HG03354 (cell line): ENCODE results near the gene YPEL1.

Source experiments
- ATAC-seq: cut with Tn5 transposase; IDR thresholded peaks from one replicate; pipeline ENCODE4 v1.9.1; 2021; ENCODE audit warnings: mild to moderate bottlenecking; ENCODE audit not compliant: unreplicated experiment, poor library complexity, severe bottlenecking

YPEL1 gene

DNA sequence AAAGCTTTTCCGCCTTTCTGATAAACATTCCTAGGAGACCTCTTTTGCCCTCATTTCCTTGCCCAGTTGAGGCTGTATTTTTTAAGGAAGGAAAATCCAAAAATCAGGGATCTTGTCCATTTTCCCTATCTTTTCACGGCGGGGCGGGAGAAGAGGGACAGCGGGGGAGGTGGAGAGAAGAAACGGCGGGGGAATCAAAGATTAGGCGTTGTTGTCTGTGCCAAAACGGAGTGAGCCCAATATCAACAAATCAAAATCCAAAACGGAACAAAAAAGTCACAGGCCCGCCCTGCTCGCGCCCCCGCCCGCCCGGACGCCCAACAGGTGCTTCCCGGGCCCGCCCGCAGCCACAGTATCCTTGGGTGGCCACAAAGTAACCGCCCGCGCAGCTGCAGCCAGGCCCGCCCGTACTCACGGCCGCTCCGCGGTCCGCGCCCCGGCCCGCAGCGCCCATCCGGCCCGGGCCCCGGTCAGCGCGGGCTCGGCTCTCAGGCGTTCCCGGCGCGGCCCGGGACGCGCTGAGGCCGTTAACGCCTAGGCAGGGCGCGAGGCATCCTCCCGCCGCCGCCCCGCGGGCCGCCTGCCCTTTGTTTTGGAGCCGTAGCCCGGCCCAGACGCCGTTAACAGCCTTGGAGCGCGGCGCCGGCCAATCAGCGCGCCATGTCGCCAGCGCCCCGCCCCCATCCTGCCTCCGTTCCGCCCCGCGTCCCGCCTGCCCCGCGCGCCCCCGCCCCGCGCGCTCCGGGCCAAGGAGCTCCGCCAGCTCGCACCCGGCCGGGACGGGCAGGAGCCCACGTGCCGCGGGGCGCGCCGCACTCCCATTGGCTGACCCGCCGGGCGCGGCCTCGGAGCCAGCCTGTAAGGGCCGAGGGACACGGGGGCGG is at the start of gene YPEL1:
Gene YPEL1 (minus strand): TSS at position 595 of the 884 bp plus-strand sequence. CDS start 25,050 bp downstream, outside the sequence.
- ATAC-seq: peak; percentile 85

DNA sequence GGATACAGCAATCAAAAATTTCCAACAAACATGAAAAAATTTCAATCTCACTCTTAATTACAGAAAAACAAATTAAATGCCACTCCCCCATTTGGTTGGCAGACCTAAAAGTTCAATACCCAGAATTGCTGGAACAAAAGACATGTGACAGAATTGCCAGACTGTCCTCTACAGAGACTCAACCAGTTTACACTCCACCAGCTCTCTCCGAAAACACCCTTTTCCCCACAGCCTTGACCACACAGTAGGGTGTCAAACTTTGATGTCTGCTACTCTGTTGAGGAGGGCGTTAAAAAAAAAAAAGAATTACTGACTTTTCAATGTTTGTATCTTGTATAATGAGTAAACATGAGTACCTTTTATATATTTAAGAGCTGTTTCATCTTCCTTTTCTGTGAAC is 44.7 kb upstream of the YPEL1 start:
- no peak for ATAC-seq

GRCh38 chr22:21779444-21779843 is 43.9 kb upstream of the YPEL1 start:
- no peak for ATAC-seq

GRCh38 chr22:21778705-21779363 is 43.2 kb upstream of the YPEL1 start:
- no peak for ATAC-seq

GRCh38 chr22:21771631-21771976 is 36.0 kb upstream of the YPEL1 start:
- no peak for ATAC-seq

- ATAC-seq: no peak
Observed at GRCh38 chr22:21768435-21768834, 32.8 kb upstream of the YPEL1 start.

DNA sequence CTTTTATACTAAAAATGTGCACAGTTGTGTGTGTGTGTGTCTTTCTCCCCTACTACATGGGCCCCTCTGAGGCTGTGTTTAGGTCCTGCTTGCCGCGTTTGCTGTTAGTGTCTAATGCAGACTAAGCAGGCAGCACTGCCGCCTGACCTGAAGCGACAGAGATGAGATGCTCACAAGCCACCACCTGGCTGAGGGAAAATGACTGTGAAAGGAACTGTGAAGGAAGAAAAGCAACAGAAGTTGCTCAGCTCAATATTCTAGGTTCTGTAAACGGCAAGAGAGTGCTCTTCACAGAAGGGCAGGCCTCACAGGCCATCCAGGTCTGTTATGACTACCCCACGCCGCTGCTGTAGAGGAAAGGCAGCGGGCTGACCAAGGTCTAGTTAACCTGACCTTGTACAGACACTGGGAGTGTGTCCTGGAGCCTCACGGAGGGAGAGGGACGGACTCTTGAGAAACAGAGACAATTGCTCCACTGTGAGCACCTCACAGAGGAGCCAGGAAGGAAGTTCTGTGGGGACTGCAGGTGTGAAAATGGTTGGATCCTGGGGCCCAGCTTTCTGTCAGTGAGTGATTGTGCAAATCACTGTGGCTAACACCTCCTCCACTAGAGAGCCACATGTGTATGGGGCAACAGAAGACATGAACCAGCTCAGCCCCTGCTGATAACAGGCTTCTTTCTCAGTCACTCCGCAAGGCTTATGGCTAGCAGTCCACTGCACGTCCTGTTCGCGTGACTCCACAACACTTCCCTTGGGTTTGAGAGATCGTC is 31.3 kb upstream of the YPEL1 start:
- ATAC-seq: no peak

- ATAC-seq: no peak
Observed at GRCh38 chr22:21765909-21766529, 30.4 kb upstream of the YPEL1 start.

GRCh38 chr22:21764038-21764804 is 28.6 kb upstream of the YPEL1 start:
- ATAC-seq: no peak

GRCh38 chr22:21762712-21763581 is 27.4 kb upstream of the YPEL1 start:
- ATAC-seq: no peak

DNA sequence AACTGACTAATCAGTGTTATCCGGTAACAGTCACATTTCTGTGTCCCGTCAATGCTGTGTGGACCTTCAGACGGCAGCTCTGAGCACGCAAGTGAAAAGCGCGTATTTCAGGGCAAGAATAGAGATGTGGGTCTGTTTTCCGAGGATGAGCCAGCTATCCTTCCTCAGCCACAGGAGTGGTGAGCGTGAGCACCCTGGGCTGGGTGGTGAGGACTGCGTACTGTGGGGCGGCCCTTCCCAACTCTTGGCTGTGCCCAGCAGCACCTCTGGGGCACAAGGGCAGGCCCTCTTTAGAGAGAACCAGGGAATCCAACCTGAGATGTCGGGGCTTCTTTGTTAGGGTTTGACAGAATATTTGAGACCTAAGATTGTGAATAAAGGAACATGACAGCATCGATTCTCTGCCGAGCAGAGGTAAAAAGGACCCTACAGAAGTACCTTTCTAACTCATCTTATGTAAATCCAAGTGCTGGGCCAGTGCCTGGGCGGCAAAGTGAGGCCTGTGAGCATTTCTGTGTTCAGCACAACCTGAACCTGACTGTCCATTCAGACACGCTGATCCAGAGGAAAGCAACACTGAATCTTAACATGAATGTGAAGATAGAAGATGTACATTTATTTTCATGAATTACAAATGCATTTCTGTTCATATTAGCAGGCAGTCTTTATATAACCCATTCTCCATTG is 26.5 kb upstream of the YPEL1 start:
- ATAC-seq: no peak

GRCh38 chr22:21761086-21761485 is 25.5 kb upstream of the YPEL1 start:
- ATAC-seq: no peak

GRCh38 chr22:21760640-21761039 is 25.0 kb upstream of the YPEL1 start:
- ATAC-seq: no peak

DNA sequence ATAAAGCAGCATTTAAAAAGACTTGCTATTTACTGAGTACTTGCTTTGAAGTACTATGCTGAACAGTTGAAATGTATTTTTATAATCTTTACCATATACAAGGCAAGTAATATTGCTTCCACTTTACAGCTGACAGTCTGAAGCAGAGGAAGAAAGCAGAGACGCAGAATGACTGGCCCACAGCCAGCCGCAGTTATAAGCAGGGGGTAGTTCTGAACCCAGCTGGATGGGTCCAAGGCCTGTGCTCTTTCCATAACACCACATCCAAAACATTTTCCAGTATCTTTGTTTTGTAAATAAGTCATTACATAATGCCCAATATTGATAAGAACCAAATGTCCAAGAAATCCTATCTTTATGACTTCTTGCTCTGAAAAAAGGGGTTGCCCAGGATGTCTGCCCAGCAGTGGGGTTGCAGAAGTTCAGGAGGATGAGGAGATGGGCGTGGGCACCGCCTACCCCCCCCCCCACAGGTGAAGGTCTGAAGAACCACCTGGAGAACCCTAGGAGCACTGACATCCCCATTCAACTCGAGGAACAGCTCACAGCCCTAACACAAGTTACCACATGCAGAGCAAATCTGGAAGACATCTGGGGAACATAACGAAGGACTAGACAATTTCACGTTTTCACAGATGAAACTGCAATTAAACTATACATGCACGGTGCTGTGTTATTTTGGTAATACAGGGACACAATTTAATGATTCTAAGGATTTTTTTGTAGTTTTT is 24.2 kb upstream of the YPEL1 start:
- no peak for ATAC-seq

DNA sequence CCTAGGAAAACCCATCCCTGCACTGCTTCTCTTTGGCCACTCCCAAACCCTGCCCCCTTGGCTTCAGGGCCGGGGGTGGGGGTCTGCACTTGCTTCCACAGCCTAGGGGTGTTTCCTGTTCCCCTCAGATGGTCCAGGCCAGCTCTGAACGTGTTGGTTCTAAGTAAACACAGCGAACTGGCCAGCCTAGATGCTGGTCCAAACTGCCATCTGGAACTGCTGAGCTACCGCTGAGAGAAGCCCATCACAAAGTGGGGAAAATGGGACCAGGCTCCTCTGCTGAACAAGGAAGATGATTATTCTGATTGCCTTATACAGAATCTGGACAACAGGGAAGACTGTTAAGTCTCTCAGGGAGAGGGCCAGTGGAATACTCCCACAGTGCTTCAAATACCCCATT is 23.5 kb upstream of the YPEL1 start:
- no peak for ATAC-seq

DNA sequence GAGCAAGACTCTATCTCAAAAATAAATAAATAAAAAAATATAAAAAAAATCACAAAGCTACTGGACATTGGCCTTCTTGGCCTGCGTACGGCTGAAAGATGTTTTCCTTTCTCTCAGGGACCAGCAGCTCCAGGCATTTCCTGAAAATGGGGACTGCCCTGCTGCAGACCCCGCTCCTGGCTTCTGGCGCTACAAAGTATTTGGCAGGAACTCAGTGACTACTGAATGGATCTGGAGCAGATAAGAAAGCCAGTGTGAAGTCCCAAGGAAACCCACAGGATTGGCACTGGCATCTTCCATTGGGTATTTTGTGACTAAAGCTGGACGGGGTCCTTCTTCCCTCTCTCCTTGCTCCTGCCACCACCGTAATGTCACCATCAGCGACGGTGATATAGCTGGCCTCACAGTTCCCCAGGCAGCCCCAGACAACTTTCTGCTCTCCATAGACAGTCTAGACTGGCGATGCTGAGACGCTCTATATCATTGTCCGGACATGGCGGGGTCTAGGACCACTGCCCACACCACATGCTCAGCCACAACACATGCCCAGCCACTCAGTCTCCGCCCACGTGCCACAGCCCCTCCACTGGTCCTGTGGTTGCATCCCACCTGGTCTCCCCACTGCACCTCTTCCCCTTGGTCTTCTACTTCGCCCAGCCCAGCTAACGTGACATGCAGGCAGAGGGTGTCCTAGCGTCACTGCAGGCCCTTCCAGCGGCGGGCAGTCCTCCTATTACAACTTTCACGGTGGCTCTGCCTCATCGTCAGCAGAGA is 22.7 kb upstream of the YPEL1 start:
- no peak for ATAC-seq
